Keratinocyte (primary cell): Measurements from ENCODE around the gene DNAJC24.

ENCODE experiments used
- EZH2 ChIP-seq: IDR thresholded peaks from one replicate; pipeline ENCODE4 v1.6.1; 2012; ENCODE audit warnings: inconsistent platforms, mild to moderate bottlenecking, low read length, moderate library complexity
- TF ChIP-seq, protein P1 (sequence below), 3 experiments: IDR thresholded peaks in 1 of 3; conservative IDR thresholded peaks in 1 of 3; optimal IDR thresholded peaks in 1 of 3; 2 replicates in 2 of 3; 3 replicates in 1 of 3; pipeline versions ENCODE3 to v1.5.1; 2011; ENCODE audit warnings: low read length in 3 of 3, mild to moderate bottlenecking in 3 of 3, moderate library complexity in 2 of 3, control low read depth in 1 of 3, inconsistent platforms in 1 of 3; ENCODE audit not compliant: insufficient read depth in 2 of 3; ENCODE audit errors: extremely low read depth in 1 of 3

GRCh38 chr11:31412946-31413345 lies 43.3 kb downstream of the DNAJC24 start:
- TF ChIP-seq, protein P1, sequence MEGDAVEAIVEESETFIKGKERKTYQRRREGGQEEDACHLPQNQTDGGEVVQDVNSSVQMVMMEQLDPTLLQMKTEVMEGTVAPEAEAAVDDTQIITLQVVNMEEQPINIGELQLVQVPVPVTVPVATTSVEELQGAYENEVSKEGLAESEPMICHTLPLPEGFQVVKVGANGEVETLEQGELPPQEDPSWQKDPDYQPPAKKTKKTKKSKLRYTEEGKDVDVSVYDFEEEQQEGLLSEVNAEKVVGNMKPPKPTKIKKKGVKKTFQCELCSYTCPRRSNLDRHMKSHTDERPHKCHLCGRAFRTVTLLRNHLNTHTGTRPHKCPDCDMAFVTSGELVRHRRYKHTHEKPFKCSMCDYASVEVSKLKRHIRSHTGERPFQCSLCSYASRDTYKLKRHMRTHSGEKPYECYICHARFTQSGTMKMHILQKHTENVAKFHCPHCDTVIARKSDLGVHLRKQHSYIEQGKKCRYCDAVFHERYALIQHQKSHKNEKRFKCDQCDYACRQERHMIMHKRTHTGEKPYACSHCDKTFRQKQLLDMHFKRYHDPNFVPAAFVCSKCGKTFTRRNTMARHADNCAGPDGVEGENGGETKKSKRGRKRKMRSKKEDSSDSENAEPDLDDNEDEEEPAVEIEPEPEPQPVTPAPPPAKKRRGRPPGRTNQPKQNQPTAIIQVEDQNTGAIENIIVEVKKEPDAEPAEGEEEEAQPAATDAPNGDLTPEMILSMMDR (optimal IDR thresholded peaks at IDR 0.05 in 1 of 3, IDR thresholded peaks at IDR 0.05 in 1 of 3, conservative IDR thresholded peaks at IDR 0.05 in 1 of 3; ENCODE audit: extremely low read depth in 1 of 3, insufficient read depth in 2 of 3, low read length in 3 of 3) = no peak
- TF ChIP-seq EZH2 = no peak
